WTC11 (cell line): ENCODE results near the gene FBXO21. TPM values are rescaled to one million over a fixed set of nuclear protein-coding genes. Genes with fewer than 3 reads are reported as not detected.

Source experiments
- ATAC-seq: fragments of 200-7000 bp; cut with Tn5 transposase; 2 replicates; pipeline ENCODE4 v1.10.0; 2021; ENCODE audit warnings: mild to moderate bottlenecking, moderate library complexity
- CTCF ChIA-PET: fragments of 300-600 bp; sonication (Branson Sonifier 250); formaldehyde crosslinking; loops from one replicate; lab custom pipeline; 2021; ENCODE audit warnings: antibody characterized with exemption; lab: Charles Lee
- POLR2A ChIA-PET: fragments of 350-600 bp; sonication (Branson Sonifier 250); formaldehyde crosslinking; loops from one replicate; lab custom pipeline; 2021; ENCODE audit warnings: antibody characterized with exemption; lab: Charles Lee
- DNase-seq: peaks from one replicate; pipeline ENCODE4 v3.0.0; 2021; ENCODE audit warnings: low spot score
- H3K27ac Mint-ChIP-seq: 2 replicates; pipeline ENCODE4 v1.8.0; 2021; ENCODE audit warnings: mixed read lengths
- H3K27me3 Mint-ChIP-seq: 2 replicates; pipeline ENCODE4 v1.8.0; 2021; ENCODE audit warnings: low read depth, mild to moderate bottlenecking, moderate library complexity, mixed read lengths
- H3K36me3 Mint-ChIP-seq: 2 replicates; pipeline ENCODE4 v1.8.0; 2021; ENCODE audit warnings: mixed read lengths
- H3K4me1 Mint-ChIP-seq: 2 replicates; pipeline ENCODE4 v1.8.0; 2022; ENCODE audit warnings: mixed read lengths
- H3K4me3 Mint-ChIP-seq: 2 replicates; pipeline ENCODE4 v1.8.0; 2021; ENCODE audit warnings: mild to moderate bottlenecking, moderate library complexity, mixed read lengths
- H3K9me3 Mint-ChIP-seq: 2 replicates; pipeline ENCODE4 v1.8.0; 2021; ENCODE audit warnings: mixed read lengths
- CREB1 ChIP-seq: sonication (generic); formaldehyde crosslinking; IDR thresholded peaks from 2 replicates; pipeline ENCODE4 v1.8.0; 2023; ENCODE audit warnings: mild to moderate bottlenecking, missing genetic modification reagents
- CTCF ChIP-seq: fragments of 200-600 bp; IDR thresholded peaks from 2 replicates; pipeline ENCODE4 v1.8.0; 2022; ENCODE audit warnings: antibody characterized with exemption
- EMX1 ChIP-seq: fragments of 250-450 bp; sonication (Bioruptor Pico); IDR thresholded peaks from 2 replicates; pipeline ENCODE4 v1.8.0; 2021; ENCODE audit warnings: mild to moderate bottlenecking
- GRHL2 ChIP-seq: fragments of 250-450 bp; sonication (Bioruptor Pico); IDR thresholded peaks from 2 replicates; pipeline ENCODE4 v1.8.0; 2022; ENCODE audit warnings: mild to moderate bottlenecking, moderate library complexity; ENCODE audit not compliant: insufficient replicate concordance, severe bottlenecking
- JUN ChIP-seq: sonication (generic); formaldehyde crosslinking; IDR thresholded peaks from 2 replicates; pipeline ENCODE4 v1.8.0; 2023; ENCODE audit warnings: mild to moderate bottlenecking, missing genetic modification reagents
- MLX ChIP-seq: sonication (generic); formaldehyde crosslinking; IDR thresholded peaks from 2 replicates; pipeline ENCODE4 v1.8.1; 2023; ENCODE audit warnings: mild to moderate bottlenecking, missing genetic modification reagents, moderate library complexity
- OVOL2 ChIP-seq: fragments of 250-450 bp; sonication (Bioruptor Pico); IDR thresholded peaks from 2 replicates; pipeline ENCODE4 v1.9.0; 2021; ENCODE audit warnings: mild to moderate bottlenecking, borderline replicate concordance
- SMAD3 ChIP-seq: sonication (generic); formaldehyde crosslinking; IDR thresholded peaks from 2 replicates; pipeline ENCODE4 v1.8.0; 2022; ENCODE audit warnings: missing genetic modification reagents, mild to moderate bottlenecking, borderline replicate concordance
- SP1 ChIP-seq: sonication (generic); formaldehyde crosslinking; conservative IDR thresholded peaks from 2 replicates; pipeline ENCODE4 v1.8.1; 2022; ENCODE audit warnings: missing genetic modification reagents
- ZNF121 ChIP-seq: sonication (generic); formaldehyde crosslinking; IDR thresholded peaks from 2 replicates; pipeline ENCODE4 v1.8.0; 2023; ENCODE audit warnings: missing genetic modification reagents
- ZNF423 ChIP-seq: fragments of 250-450 bp; sonication (Bioruptor Pico); IDR thresholded peaks from 2 replicates; pipeline ENCODE4 v2.1.2; 2022; ENCODE audit warnings: mild to moderate bottlenecking, moderate library complexity
- total RNA-seq: library from RNA; stranded (reverse); gene quantifications from 3 replicates; pipeline ENCODE4 v1.2.3, GENCODE V29; 2021
- TF ChIP-seq, protein P1 (sequence below): sonication (generic); formaldehyde crosslinking; IDR thresholded peaks from 2 replicates; pipeline ENCODE4 v1.8.0; 2023; ENCODE audit warnings: missing genetic modification reagents
- TF ChIP-seq, protein P2 (sequence below): sonication (generic); formaldehyde crosslinking; IDR thresholded peaks from 2 replicates; pipeline ENCODE4 v1.8.0; 2022; ENCODE audit warnings: mild to moderate bottlenecking, missing genetic modification reagents
- TF ChIP-seq, protein P3 (sequence below): sonication (generic); formaldehyde crosslinking; IDR thresholded peaks from 2 replicates; pipeline ENCODE4 v1.8.1; 2022; ENCODE audit warnings: low read depth, missing genetic modification reagents, borderline replicate concordance

Gene FBXO21
- total RNA-seq, 1 experiment from 2014 or later: 60.3 TPM

GRCh38 chr12:117162633-117163032 is 27.6 kb downstream of the FBXO21 start:
- Mint-ChIP-seq H3K36me3 (peaks cover 85% of the 10 kb centered on the region), H3K27ac (0 out of 2 replicates have a peak overlapping the region, but pooled peaks have one; percentile 54), H3K4me1 (no peaks in the 10 kb centered on the region), H3K9me3 (no peaks in the 10 kb centered on the region), H3K27me3 (no peaks in the 10 kb centered on the region), H3K4me3 (no peak overlapping the region)
- ATAC-seq: no peak
- no peak for DNase-seq
- no peak for TF ChIP-seq OVOL2 (CRISPR knock-in tag)
- TF ChIP-seq, protein P1, sequence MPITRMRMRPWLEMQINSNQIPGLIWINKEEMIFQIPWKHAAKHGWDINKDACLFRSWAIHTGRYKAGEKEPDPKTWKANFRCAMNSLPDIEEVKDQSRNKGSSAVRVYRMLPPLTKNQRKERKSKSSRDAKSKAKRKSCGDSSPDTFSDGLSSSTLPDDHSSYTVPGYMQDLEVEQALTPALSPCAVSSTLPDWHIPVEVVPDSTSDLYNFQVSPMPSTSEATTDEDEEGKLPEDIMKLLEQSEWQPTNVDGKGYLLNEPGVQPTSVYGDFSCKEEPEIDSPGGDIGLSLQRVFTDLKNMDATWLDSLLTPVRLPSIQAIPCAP (CRISPR knock-in tag): no peak
- no peak for TF ChIP-seq ZNF423 (CRISPR knock-in tag)
- no peak for TF ChIP-seq JUN (CRISPR knock-in tag)
- TF ChIP-seq SMAD3 (CRISPR knock-in tag): no peak
- no peak for TF ChIP-seq MLX (CRISPR knock-in tag)
- TF ChIP-seq, protein P2, sequence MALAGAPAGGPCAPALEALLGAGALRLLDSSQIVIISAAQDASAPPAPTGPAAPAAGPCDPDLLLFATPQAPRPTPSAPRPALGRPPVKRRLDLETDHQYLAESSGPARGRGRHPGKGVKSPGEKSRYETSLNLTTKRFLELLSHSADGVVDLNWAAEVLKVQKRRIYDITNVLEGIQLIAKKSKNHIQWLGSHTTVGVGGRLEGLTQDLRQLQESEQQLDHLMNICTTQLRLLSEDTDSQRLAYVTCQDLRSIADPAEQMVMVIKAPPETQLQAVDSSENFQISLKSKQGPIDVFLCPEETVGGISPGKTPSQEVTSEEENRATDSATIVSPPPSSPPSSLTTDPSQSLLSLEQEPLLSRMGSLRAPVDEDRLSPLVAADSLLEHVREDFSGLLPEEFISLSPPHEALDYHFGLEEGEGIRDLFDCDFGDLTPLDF: no peak
- no peak for TF ChIP-seq CTCF
- ChIA-PET CTCF (interaction anchor here (1.2 kb wide), 1 partner anchor 892 kb away, joined by 3 read pairs; no protein-coding TSS in a partner anchor), POLR2A (no interaction called here)

DNA sequence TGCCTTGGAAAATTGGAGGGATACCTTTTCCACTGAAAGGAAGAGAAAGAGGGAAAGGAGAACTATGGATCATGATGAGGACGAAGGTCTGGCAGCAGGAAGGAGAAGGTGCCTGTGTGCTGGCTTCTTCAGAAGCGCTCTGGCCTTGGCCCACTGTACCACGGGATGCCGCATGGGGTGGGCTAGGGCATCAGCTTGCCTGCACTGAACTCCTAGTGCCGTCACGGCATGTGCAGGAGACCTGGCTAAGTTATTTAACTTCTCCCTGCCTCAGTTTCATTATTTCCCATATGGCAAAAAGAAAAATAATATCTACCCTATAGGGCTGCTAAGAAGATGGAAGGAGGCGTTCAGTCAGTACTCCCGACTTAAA is 28.1 kb downstream of the FBXO21 start:
- Mint-ChIP-seq H3K27ac (no peak overlapping the region), H3K4me1 (no peaks in the 10 kb centered on the region), H3K4me3 (no peak overlapping the region), H3K36me3 (peaks cover 87% of the 10 kb centered on the region), H3K27me3 (no peaks in the 10 kb centered on the region), H3K9me3 (no peaks in the 10 kb centered on the region)
- DNase-seq (no peak), ATAC-seq (no peak)
- ChIA-PET POLR2A (no interaction called here), CTCF (interaction anchor here (1.2 kb wide), 1 partner anchor 893 kb away, joined by 3 read pairs; no protein-coding TSS in a partner anchor)
- no peak for TF ChIP-seq CREB1
- TF ChIP-seq, protein P3, sequence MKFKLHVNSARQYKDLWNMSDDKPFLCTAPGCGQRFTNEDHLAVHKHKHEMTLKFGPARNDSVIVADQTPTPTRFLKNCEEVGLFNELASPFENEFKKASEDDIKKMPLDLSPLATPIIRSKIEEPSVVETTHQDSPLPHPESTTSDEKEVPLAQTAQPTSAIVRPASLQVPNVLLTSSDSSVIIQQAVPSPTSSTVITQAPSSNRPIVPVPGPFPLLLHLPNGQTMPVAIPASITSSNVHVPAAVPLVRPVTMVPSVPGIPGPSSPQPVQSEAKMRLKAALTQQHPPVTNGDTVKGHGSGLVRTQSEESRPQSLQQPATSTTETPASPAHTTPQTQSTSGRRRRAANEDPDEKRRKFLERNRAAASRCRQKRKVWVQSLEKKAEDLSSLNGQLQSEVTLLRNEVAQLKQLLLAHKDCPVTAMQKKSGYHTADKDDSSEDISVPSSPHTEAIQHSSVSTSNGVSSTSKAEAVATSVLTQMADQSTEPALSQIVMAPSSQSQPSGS (CRISPR knock-in tag): no peak

DNA sequence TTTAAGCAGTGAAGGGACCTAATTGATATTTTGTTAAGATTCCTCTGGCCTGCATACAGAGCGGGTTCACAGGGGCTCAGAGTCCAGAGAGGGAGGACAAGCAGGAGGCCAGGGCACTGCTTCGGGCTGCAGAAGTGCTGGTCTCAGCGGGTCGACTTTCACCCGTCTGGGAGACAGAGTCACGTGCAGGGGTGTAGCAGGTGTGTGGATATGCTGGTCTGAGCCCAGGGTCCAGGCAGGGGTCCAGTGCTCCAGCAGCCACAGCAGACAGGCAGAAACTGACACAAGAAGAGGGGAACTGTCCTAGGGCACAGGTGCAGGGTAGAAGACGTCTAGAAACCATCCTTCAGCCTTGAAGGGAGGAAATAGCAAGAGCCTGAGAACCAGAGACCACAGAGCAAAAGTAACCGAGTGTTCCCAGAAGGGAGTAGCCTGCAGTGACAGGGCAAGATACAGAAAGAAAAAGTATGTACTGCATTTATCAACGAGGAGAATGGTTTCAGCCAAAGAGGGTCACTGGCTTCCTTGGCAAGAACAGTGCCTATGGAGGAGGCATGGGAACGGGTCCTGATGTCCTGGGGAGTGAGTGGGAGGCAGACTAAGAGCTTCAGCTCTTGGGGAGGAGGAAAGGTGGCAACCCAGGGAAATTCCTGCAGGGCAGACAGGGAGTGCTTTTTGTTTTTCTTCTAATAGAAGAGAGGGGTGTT is 28.7 kb downstream of the FBXO21 start:
- ATAC-seq (no peak), DNase-seq (no peak)
- H3K36me3 Mint-ChIP-seq: peaks cover 82% of the 10 kb centered on the region
- no peaks in the 10 kb centered on the region for H3K9me3 Mint-ChIP-seq
- ChIA-PET CTCF (interaction anchor here (1.2 kb wide), 1 partner anchor 893 kb away, joined by 3 read pairs; no protein-coding TSS in a partner anchor), POLR2A (no interaction called here)
- no peak overlapping the region for H3K4me3 Mint-ChIP-seq
- H3K27me3 Mint-ChIP-seq: no peaks in the 10 kb centered on the region
- H3K27ac Mint-ChIP-seq: no peak overlapping the region
- no peak for TF ChIP-seq EMX1 (CRISPR knock-in tag)
- no peak for TF ChIP-seq SP1 (CRISPR knock-in tag)
- TF ChIP-seq ZNF121 (CRISPR knock-in tag): no peak
- TF ChIP-seq CREB1: no peak
- no peak for TF ChIP-seq GRHL2
- H3K4me1 Mint-ChIP-seq: no peaks in the 10 kb centered on the region
